Effector memory CD4-positive, alpha-beta T cell (primary cell): ENCODE data around the gene FNIP2.

Experiments used
- DNase-seq, 3 donors: peaks; one replicate each; pipeline ENCODE4 v3.0.0-alpha.2; 2020
- H3K27ac ChIP-seq: 2 replicates; pipeline ENCODE4 v1.7.0; 2013; ENCODE audit warnings: mild to moderate bottlenecking, low read length, moderate library complexity; ENCODE audit not compliant: insufficient read depth, poor library complexity, severe bottlenecking
- H3K27me3 ChIP-seq: replicated peaks from 2 replicates; pipeline ENCODE4 v1.7.0; 2013; ENCODE audit warnings: mild to moderate bottlenecking, low read length; ENCODE audit not compliant: insufficient read depth, control insufficient read depth, poor library complexity, severe bottlenecking
- H3K36me3 ChIP-seq: 2 replicates; pipeline ENCODE4 v1.7.0; 2013; ENCODE audit warnings: mild to moderate bottlenecking, low read length, moderate library complexity; ENCODE audit not compliant: control insufficient read depth, insufficient read depth
- H3K4me1 ChIP-seq: 2 replicates; pipeline ENCODE4 v1.7.0; 2013; ENCODE audit warnings: low read length, mild to moderate bottlenecking; ENCODE audit not compliant: control insufficient read depth, insufficient read depth, poor library complexity, severe bottlenecking
- H3K4me3 ChIP-seq: 2 replicates; pipeline ENCODE4 v1.7.0; 2013; ENCODE audit warnings: low read length, low read depth, mild to moderate bottlenecking; ENCODE audit not compliant: insufficient read depth, poor library complexity, severe bottlenecking
- H3K9me3 ChIP-seq: 2 replicates; pipeline ENCODE4 v1.7.0; 2013; ENCODE audit warnings: mild to moderate bottlenecking, low read length, moderate library complexity; ENCODE audit not compliant: control insufficient read depth

The FNIP2 gene

DNA sequence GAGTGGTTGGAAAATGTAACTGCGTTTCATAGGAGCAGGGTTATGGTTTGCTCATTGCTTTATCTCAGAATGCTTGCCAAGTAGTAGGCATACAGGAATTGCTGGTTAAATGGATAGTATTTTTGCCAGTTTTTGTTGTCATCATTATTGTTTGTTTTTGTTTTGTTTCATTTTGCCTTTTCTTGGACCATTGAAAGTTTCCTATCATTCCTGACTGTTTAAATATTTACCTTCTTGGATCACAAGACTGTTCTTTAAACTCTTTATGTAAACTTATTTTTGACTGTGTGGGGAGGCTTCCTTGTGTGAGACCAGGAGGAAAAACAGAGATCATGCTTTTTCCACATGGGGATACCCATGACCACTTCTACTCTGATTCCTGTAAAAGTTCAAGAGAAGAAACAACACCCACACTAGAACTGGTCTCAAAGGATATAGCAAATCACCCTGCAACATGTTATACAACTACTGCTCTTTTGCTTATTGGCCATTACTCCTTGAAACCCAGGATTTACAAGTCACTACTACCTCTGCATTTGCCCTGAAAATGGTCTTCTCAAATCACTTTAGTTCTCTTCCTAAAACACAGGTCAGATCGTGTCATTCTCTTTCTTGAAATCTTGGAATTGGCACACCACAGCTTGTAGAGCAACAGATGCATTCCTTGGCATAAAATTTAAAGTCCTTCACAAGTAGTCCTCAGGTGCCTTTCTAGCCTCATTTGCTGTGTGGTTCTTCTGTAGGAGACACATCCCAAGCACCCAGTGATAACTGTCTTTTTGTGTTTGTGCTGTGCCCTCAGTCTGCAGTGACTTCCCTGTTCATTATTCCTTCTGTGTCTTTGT, 51.3 kb downstream of the FNIP2 start:
- peaks cover 11% of the 10 kb centered on the region for H3K4me1 ChIP-seq
- H3K9me3 ChIP-seq: no peaks in the 10 kb centered on the region
- H3K4me3 ChIP-seq: no peak overlapping the region
- H3K27ac ChIP-seq: no peak overlapping the region
- DNase-seq: no peak
- H3K36me3 ChIP-seq: no peaks in the 10 kb centered on the region
- no peaks in the 10 kb centered on the region for H3K27me3 ChIP-seq

DNA sequence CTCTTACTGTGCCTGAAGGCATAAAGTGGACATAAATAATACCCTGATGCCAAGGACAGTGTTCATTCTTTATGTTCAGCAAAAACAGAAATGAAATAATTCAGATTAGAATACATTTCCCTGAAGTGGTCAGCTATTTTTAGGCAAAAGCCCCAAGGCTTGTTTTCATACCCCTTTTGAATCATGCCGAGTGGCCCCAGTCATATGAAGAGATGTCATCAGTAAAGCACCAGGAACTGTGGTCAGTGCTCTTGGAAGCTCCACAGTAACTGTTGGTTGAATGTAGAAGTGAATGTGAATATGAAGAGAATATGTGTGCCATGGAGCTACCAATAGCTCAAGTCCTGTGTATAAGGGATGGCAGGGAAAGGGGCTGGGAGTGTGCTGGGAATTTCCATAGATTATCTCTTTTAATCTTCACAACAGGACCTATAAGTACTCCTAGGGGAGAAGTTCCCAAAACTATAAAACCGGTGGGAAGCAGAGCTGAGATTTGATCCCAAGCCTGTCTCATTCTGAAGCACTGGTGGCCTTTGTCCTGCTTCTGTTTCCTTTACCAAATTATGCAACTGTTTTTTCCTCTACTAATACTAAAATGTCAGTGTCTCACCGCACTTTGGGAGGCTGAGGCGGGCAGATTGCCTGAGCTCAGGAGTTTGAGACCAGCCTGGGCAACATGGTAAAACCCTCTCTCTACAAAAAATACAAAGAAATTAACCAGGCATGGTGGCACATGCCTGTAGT, 52.6 kb downstream of the FNIP2 start:
- no peak overlapping the region for H3K27ac ChIP-seq
- no peak overlapping the region for H3K4me3 ChIP-seq
- no peaks in the 10 kb centered on the region for H3K9me3 ChIP-seq
- H3K36me3 ChIP-seq: no peaks in the 10 kb centered on the region
- H3K27me3 ChIP-seq: no peaks in the 10 kb centered on the region
- no peak for DNase-seq
- peaks cover 18% of the 10 kb centered on the region for H3K4me1 ChIP-seq

DNA sequence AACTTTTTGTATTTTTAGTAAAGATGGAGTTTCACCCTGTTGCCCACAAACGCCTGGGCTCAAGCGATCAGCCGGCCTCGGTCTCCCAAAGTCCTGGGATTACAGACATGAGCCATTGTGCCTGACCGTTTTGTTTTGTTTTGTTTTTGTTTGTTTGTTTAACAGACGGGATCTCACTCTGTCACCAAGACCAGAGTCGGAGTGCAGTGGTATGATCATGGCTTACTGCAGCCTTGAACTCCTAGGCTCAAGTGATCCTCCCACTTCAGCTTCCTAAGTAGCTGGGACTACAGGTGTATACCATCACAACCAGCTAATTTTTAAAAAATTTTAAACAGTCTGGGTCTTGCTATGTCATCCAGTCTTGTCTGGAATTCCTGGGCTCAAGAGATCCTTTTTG, 53.5 kb downstream of the FNIP2 start:
- peaks cover 20% of the 10 kb centered on the region for H3K4me1 ChIP-seq

DNA sequence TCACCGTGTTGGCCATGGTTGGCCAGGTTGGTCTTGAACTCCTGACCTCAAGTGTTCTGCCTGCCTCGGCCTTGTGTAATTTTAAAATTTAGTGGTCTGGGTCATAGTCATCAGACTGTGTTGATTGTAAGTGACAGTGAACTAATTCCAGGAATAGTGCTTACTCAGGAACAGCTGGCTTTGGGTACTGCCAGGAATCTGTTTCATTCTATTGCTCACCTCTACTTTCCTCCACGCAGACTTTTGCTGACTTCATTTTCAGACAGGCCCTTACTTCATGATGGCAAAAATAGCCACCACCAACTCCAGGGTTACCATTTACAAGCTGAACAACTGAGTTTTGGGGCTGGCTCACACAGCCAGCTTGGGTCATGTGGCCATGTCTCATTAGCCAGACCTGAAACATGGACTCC, 54.6 kb downstream of the FNIP2 start:
- H3K27ac ChIP-seq: no peak overlapping the region
- no peak overlapping the region for H3K4me3 ChIP-seq
- H3K4me1 ChIP-seq: peaks cover 26% of the 10 kb centered on the region
- no peaks in the 10 kb centered on the region for H3K27me3 ChIP-seq
- H3K9me3 ChIP-seq: no peaks in the 10 kb centered on the region
- H3K36me3 ChIP-seq: no peaks in the 10 kb centered on the region
- DNase-seq: no peak

More for the DNA sequence above, 53.5 kb downstream of the FNIP2 start:
- Histone ChIP-seq H3K9me3 (no peaks in the 10 kb centered on the region), H3K27ac (no peak overlapping the region), H3K27me3 (no peaks in the 10 kb centered on the region), H3K4me3 (no peak overlapping the region), H3K36me3 (no peaks in the 10 kb centered on the region)
- no peak for DNase-seq

DNA sequence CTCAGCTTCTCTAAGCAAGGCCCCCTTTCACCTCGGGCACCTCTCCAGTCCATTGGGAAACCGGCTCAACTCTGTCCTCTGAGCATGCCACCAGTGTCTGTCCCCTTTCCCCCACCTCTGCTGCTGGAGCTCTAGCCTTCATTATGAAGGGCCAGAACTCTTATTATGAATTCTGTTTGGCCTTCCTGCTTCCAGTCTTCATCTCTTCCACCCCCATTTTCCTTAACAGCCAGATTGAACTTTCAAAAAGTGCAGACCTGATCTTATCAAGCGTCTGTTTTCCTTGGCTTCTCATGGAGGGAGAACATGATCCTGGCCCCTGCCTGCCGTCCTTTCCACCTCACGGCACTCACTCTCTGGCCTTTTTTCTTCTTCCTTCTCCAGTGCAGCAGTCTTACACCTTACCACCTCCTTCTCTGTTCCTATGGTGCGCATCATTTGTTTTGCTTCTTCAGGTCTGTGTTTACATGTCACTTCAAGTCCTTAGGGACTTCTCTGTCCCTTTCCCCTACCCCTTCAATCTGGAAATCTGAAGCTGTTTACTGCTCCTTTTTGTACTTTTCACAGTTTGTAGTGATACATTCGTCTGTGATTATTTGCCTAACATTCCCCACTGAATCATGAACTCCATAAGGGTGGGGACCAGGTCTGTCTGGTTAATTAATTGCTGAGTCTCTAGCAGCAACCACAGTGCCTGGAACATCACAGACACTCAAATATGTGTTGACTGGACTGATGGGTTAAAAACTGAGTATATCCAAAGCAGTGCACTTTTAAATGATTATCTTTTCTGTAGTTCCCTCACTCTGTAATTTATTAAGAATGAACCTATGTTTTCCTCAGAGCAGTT, 55.8 kb downstream of the FNIP2 start:
- H3K9me3 ChIP-seq: no peaks in the 10 kb centered on the region

DNA sequence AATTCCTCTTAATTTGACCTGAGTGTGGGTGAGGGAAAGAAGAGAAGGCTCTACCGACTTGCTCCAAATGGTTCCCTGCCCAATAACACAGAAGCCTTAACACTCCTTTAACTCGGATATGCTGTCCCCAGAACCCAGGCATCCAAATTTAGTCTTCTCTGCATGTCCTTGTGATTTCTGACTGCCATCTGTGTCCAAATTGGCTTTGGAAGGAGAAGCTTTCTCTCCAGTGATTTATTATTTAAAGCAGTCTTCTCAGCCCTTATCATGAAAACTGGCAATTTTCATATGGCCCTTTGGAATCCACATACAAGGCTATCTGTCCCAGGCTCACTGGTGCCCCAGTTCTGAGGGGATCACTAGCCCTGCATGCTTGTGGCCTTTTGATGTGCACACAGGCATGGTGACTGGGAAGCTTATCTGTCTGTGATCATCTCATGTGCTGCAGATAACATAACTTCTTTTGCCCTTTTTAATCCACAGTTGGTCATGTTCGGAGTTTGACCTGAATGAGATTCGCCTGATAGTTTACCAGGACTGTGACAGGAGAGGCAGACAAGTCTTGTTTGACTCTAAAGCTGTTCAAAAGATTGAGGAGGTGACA, 56.7 kb downstream of the FNIP2 start:
- Histone ChIP-seq H3K4me1 (peaks cover 20% of the 10 kb centered on the region), H3K4me3 (no peak overlapping the region), H3K36me3 (no peaks in the 10 kb centered on the region), H3K27ac (no peak overlapping the region), H3K9me3 (no peaks in the 10 kb centered on the region), H3K27me3 (no peaks in the 10 kb centered on the region)
- DNase-seq: no peak

More for the DNA sequence above, 55.8 kb downstream of the FNIP2 start:
- Histone ChIP-seq H3K4me3 (no peak overlapping the region), H3K36me3 (no peaks in the 10 kb centered on the region), H3K4me1 (peaks cover 20% of the 10 kb centered on the region), H3K27me3 (no peaks in the 10 kb centered on the region), H3K27ac (no peak overlapping the region)
- DNase-seq: no peak

DNA sequence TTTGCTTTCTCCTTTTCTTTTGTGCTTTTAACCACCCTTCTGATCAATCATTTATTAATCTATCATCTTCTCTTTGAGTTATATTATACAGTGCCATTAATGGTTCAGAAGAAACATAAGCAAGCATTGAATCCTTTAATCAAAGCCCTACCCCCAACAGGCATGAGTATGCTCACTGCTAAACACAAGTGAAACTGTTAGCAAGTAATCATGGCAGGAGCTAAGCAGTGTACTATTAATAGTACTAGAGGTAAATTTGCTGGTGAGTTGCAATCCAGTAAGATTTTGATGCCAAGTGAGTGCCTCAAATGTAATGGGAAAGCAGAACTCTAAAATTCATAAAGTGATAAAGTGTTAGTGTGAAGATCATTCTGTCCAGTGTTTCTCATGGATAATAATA, 57.2 kb downstream of the FNIP2 start:
- DNase-seq: no peak

DNA sequence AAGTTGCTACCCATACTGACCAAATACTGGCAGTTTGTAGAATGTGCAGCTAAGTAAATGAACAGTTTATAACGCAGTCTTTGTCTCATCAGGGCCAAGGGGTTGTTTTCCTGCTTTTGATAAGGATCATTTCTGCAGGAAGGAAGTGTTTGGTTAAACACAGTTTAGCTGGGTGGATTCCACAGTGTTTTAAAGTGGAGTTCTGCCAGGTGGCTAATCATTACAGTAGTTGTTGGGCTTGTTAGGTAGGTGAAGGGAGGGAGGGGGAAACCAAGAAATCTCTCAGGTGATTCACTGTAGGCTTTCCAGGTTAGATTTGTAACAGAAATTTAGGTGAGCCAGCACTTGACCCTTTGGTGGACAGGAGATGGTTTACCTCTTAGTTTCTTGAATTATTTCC, 58.1 kb downstream of the FNIP2 start:
- Histone ChIP-seq H3K4me3 (no peak overlapping the region), H3K27ac (peak overlapping the region; percentile 6), H3K27me3 (no peaks in the 10 kb centered on the region), H3K36me3 (no peaks in the 10 kb centered on the region), H3K4me1 (peaks cover 20% of the 10 kb centered on the region), H3K9me3 (no peaks in the 10 kb centered on the region)
- DNase-seq: no peak

More for the DNA sequence above, 57.2 kb downstream of the FNIP2 start:
- no peaks in the 10 kb centered on the region for H3K9me3 ChIP-seq
- no peak overlapping the region for H3K27ac ChIP-seq
- H3K36me3 ChIP-seq: no peaks in the 10 kb centered on the region
- H3K4me1 ChIP-seq: peaks cover 20% of the 10 kb centered on the region
- H3K4me3 ChIP-seq: no peak overlapping the region
- H3K27me3 ChIP-seq: no peaks in the 10 kb centered on the region

DNA sequence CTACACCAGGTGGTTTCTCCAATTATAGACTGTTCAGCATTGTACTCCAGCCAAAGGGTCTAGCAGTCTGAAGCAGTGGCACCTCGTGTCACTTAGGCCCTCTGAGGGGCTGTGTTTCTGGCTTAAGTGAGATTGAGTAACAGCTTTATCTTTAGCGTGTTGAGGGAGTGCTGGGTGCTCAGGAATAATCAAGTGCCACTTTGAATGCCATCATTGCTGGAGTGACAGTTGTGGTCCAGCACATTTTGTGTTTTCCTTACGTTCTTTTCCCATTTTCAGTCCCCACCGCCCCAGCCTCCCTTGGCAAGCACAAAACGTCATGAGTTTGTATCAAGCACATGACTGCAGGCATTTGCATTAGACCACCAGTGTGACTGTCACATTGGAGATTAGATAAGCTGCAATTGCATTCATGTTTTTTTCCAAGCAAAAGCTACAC, 58.7 kb downstream of the FNIP2 start:
- no peak overlapping the region for H3K27ac ChIP-seq
- H3K4me3 ChIP-seq: no peak overlapping the region

More for the DNA sequence above, 58.7 kb downstream of the FNIP2 start:
- no peaks in the 10 kb centered on the region for H3K36me3 ChIP-seq
- DNase-seq: no peak
- peaks cover 20% of the 10 kb centered on the region for H3K4me1 ChIP-seq
- H3K27me3 ChIP-seq: no peaks in the 10 kb centered on the region
- no peaks in the 10 kb centered on the region for H3K9me3 ChIP-seq
